H1 (cell line): ENCODE results near the gene CAMTA1. TPM values are rescaled to one million over a fixed set of nuclear protein-coding genes. Genes with fewer than 3 reads are reported as not detected.

Experiments used
- CTCF ChIA-PET: fragments of 300-600 bp; sonication (Branson Sonifier 250); formaldehyde crosslinking; loops from one replicate; lab custom pipeline; 2021; ENCODE audit not compliant: partially characterized antibody; lab: Charles Lee
- POLR2A ChIA-PET: fragments of 300-600 bp; sonication (Branson Sonifier 250); formaldehyde crosslinking; loops from one replicate; lab custom pipeline; 2021; ENCODE audit warnings: inconsistent platforms; ENCODE audit not compliant: partially characterized antibody; lab: Charles Lee
- DNase-seq, 2 experiments: peaks; one replicate each; pipeline versions ENCODE4 v3.0.0 to v3.0.0-alpha.2; 2010 to 2022; ENCODE audit warnings: low spot score in 2 of 2, low read depth in 1 of 2, mixed read lengths in 1 of 2
- FAIRE-seq: peaks from 2 replicates; lab custom pipeline; 2011; peaks lifted over from hg19 to GRCh38; lab: Jason Lieb, UNC
- H2AFZ ChIP-seq: 2 replicates; pipeline ENCODE4 v1.8.1; 2012; ENCODE audit warnings: low read length, inconsistent platforms
- H2AK5ac ChIP-seq: 2 replicates; pipeline ENCODE4 v1.6.1; 2013; ENCODE audit warnings: low read depth, low read length
- H2BK120ac ChIP-seq: replicated peaks from 2 replicates; pipeline ENCODE3; 2013; ENCODE audit warnings: low read depth, low read length, inconsistent platforms
- H2BK12ac ChIP-seq: 2 replicates; pipeline ENCODE4 v1.6.1; 2013; ENCODE audit warnings: low read depth, low read length
- H2BK15ac ChIP-seq: 2 replicates; pipeline ENCODE4 v1.6.1; 2013; ENCODE audit warnings: low read length
- H2BK20ac ChIP-seq: 2 replicates; pipeline ENCODE4 v1.6.1; 2013; ENCODE audit warnings: low read length
- H2BK5ac ChIP-seq: 2 replicates; pipeline ENCODE4 v1.6.1; 2013; ENCODE audit warnings: low read depth, low read length
- H3K14ac ChIP-seq: 2 replicates; pipeline ENCODE4 v1.6.1; 2013; ENCODE audit warnings: inconsistent platforms; ENCODE audit not compliant: insufficient read length
- H3K18ac ChIP-seq: 2 replicates; pipeline ENCODE4 v1.6.1; 2013; ENCODE audit warnings: low read length; ENCODE audit errors: extremely low read depth
- H3K23ac ChIP-seq: 2 replicates; pipeline ENCODE4 v1.6.1; 2013; ENCODE audit warnings: inconsistent platforms; ENCODE audit not compliant: insufficient read length
- H3K23me2 ChIP-seq: 2 replicates; pipeline ENCODE4 v1.6.1; 2013; ENCODE audit warnings: low read depth, low read length
- H3K27ac ChIP-seq: 2 replicates; pipeline ENCODE4 v1.6.1; 2011; ENCODE audit warnings: low read depth, low read length, inconsistent platforms
- H3K27me3 ChIP-seq, 4 experiments: replicated peaks in 1 of 4; 1 replicate in 1 of 4; 2 replicates in 3 of 4; pipeline versions ENCODE4 v1.6.1 to v1.8.1; 2011 to 2013; ENCODE audit warnings: low read length in 3 of 4, mild to moderate bottlenecking in 3 of 4, inconsistent platforms in 2 of 4, mixed read lengths in 2 of 4, moderate library complexity in 1 of 4; ENCODE audit not compliant: control insufficient read depth in 3 of 4, insufficient read depth in 3 of 4; ENCODE audit errors: extremely low read depth in 1 of 4
- H3K36me3 ChIP-seq, 4 experiments: 2 replicates each; pipeline versions ENCODE4 v1.6.1 to v1.8.1; 2011 to 2013; ENCODE audit warnings: mild to moderate bottlenecking in 4 of 4, low read length in 3 of 4, moderate library complexity in 2 of 4, control low read depth in 1 of 4, inconsistent platforms in 1 of 4; ENCODE audit not compliant: insufficient read depth in 4 of 4, control insufficient read depth in 2 of 4
- H3K4ac ChIP-seq: replicated peaks from 2 replicates; pipeline ENCODE3; 2013; ENCODE audit warnings: low read length, low read depth, mixed read lengths, inconsistent platforms; ENCODE audit not compliant: insufficient read length
- H3K4me1 ChIP-seq, 4 experiments: replicated peaks in 1 of 4; 1 replicate in 1 of 4; 2 replicates in 3 of 4; pipeline versions ENCODE4 v1.6.1 to v1.8.1; 2011 to 2013; ENCODE audit warnings: low read length in 3 of 4, inconsistent platforms in 2 of 4, mixed read lengths in 1 of 4; ENCODE audit not compliant: insufficient read depth in 4 of 4, control insufficient read depth in 3 of 4
- H3K4me2 ChIP-seq, 2 experiments: 2 replicates each; pipeline versions ENCODE4 v1.6.1 to v1.8.1; 2011 to 2013; ENCODE audit warnings: low read depth in 2 of 2, low read length in 2 of 2, control low read depth in 1 of 2, inconsistent platforms in 1 of 2, mild to moderate bottlenecking in 1 of 2; ENCODE audit not compliant: insufficient read depth in 1 of 2
- H3K4me3 ChIP-seq, 4 experiments: fragments of 200-600, 300-600 bp in 1 of 4; sonication (generic), shearing (Covaris generic), sonication (Bioruptor Twin) in 1 of 4; 2 replicates each; pipeline versions ENCODE4 v1.5.1 to v1.8.1; 2011 to 2016; ENCODE audit warnings: low read length in 4 of 4, low read depth in 3 of 4, control low read depth in 2 of 4, inconsistent platforms in 2 of 4, mild to moderate bottlenecking in 2 of 4, mixed read lengths in 1 of 4, moderate library complexity in 1 of 4; ENCODE audit not compliant: insufficient read depth in 2 of 4; ENCODE audit errors: extremely low read depth in 1 of 4
- H3K56ac ChIP-seq: replicated peaks from 2 replicates; pipeline ENCODE3; 2013; ENCODE audit warnings: low read depth, mild to moderate bottlenecking, mixed read lengths, low read length, inconsistent platforms; ENCODE audit not compliant: insufficient read length
- H3K79me1 ChIP-seq: 2 replicates; pipeline ENCODE4 v1.6.1; 2013; ENCODE audit warnings: low read depth, low read length, control low read depth
- H3K79me2 ChIP-seq, 2 experiments: 2 replicates each; pipeline versions ENCODE4 v1.6.1 to v1.8.1; 2012 to 2013; ENCODE audit warnings: low read length in 2 of 2, mild to moderate bottlenecking in 2 of 2, inconsistent platforms in 1 of 2; ENCODE audit not compliant: insufficient read depth in 2 of 2, control insufficient read depth in 1 of 2
- H3K9ac ChIP-seq, 4 experiments: replicated peaks in 1 of 4; 1 replicate in 1 of 4; 2 replicates in 3 of 4; pipeline versions ENCODE4 v1.6.1 to v1.8.1; 2011 to 2013; ENCODE audit warnings: low read depth in 3 of 4, low read length in 3 of 4, control low read depth in 2 of 4, mild to moderate bottlenecking in 2 of 4, moderate library complexity in 2 of 4, inconsistent platforms in 1 of 4; ENCODE audit errors: extremely low read depth in 1 of 4
- H3K9me3 ChIP-seq, 2 experiments: 2 replicates each; pipeline versions ENCODE4 v1.6.1 to v1.8.1; 2012 to 2013; ENCODE audit warnings: mild to moderate bottlenecking in 2 of 2, moderate library complexity in 2 of 2, control low read depth in 1 of 2, inconsistent platforms in 1 of 2, low read depth in 1 of 2, low read length in 1 of 2, mixed read lengths in 1 of 2; ENCODE audit not compliant: insufficient read depth in 2 of 2
- H4K20me1 ChIP-seq, 2 experiments: replicated peaks in 1 of 2; 2 replicates each; pipeline versions ENCODE3 to v1.8.1; 2011 to 2013; ENCODE audit warnings: inconsistent platforms in 2 of 2, low read length in 2 of 2, mild to moderate bottlenecking in 1 of 2; ENCODE audit not compliant: insufficient read depth in 2 of 2, control insufficient read depth in 1 of 2
- H4K5ac ChIP-seq: 2 replicates; pipeline ENCODE4 v1.6.1; 2013; ENCODE audit warnings: low read length, low read depth, mixed read lengths, inconsistent platforms; ENCODE audit not compliant: insufficient read length
- H4K8ac ChIP-seq: 2 replicates; pipeline ENCODE4 v1.8.0; 2013; ENCODE audit warnings: mild to moderate bottlenecking, moderate library complexity, low read length, inconsistent platforms; ENCODE audit not compliant: insufficient read depth; ENCODE audit errors: extremely low read depth
- H4K91ac ChIP-seq: replicated peaks from 2 replicates; pipeline ENCODE3; 2013; ENCODE audit warnings: low read length, mixed read lengths, inconsistent platforms; ENCODE audit not compliant: insufficient read length
- CBX5 ChIP-seq: fragments of 300-800, 300-1000 bp; sonication (generic); IDR thresholded peaks from 2 replicates; pipeline ENCODE4 v1.7.1; 2016; ENCODE audit warnings: antibody characterized with exemption, low read length, low read depth
- RBBP5 ChIP-seq: IDR thresholded peaks from 2 replicates; pipeline ENCODE4 v1.7.1; 2012; ENCODE audit warnings: low read depth, mild to moderate bottlenecking, inconsistent platforms, low read length, moderate library complexity, borderline replicate concordance
- SP1 ChIP-seq: IDR thresholded peaks from 2 replicates; pipeline ENCODE4 v1.6.1; 2011; ENCODE audit warnings: low read depth, low read length
- WGBS, 2 experiments: shearing (Covaris generic) in 1 of 2; methylation state at CpG; one replicate each; pipeline versions ENCODE4 v1.1.6 to v1.1.7; 2013 to 2015; ENCODE audit warnings: low lambda C conversion rate in 2 of 2, mixed read lengths in 2 of 2, inconsistent platforms in 1 of 2, low coverage in 1 of 2, missing lambda C conversion rate in 1 of 2; ENCODE audit not compliant: insufficient replicate concordance in 2 of 2, insufficient coverage in 1 of 2, insufficient read length in 1 of 2; ENCODE audit errors: extremely low coverage in 1 of 2, missing lambda C conversion rate in 1 of 2; 5-methylcytosine and 5-hydroxymethylcytosine counted together
- polyA plus RNA-seq, 7 experiments: library from polyadenylated mRNA; depleted of rRNA in 3 of 7; stranded (reverse) in 5 of 7; unstranded in 2 of 7; fragments of >200 nt in 5 of 7; fragments of 200-250 nt in 2 of 7; gene quantifications; 1 replicate in 5 of 7; 2 replicates in 1 of 7; 4 replicates in 1 of 7; pipeline versions ENCODE4 v1.2.1 to v1.2.3, GENCODE V29; 2011 to 2013; ENCODE audit warnings: missing spikeins in 2 of 7, mixed read lengths in 2 of 7
- total RNA-seq: library from RNA; stranded (reverse); fragmentation: NEBNext Ultra II Directional; extraction: Animal tissue kit (Norgen Biotek cat#: 25700); gene quantifications from 2 replicates; pipeline ENCODE4 v1.2.1, GENCODE V29; 2021

CAMTA1 gene
- total and polyA plus RNA-seq, 2 of the 8 experiments (the other 6 are each of a cell fraction or from before 2014, with no cell fraction given), result 65.0 to 119 TPM

- ChIA-PET POLR2A (no interaction called here), CTCF (interaction anchor here (1.2 to 9.2 kb wide), 3 partner anchors 16 to 70 kb away, joined by 3 to 78 read pairs (median 5); no protein-coding TSS in a partner anchor)
- no peak overlapping the region for H2BK20ac ChIP-seq
- no peaks in the 10 kb centered on the region for H3K79me2 ChIP-seq
- H2AFZ ChIP-seq, result no peak overlapping the region
- H3K79me1 ChIP-seq, result no peaks in the 10 kb centered on the region
- no peak overlapping the region for H2BK15ac ChIP-seq
- no peak overlapping the region for H2BK5ac ChIP-seq
- H2BK12ac ChIP-seq, result no peak overlapping the region
- no peak overlapping the region for H3K4ac ChIP-seq
- peaks cover 0 to 3% of the 10 kb centered on the region in 2 experiments for H4K20me1 ChIP-seq
- no peak overlapping the region for H3K9ac ChIP-seq
- 88% methylated on average over 17 of the region's 17 CpGs; no CpG with 5 or more reads in 1 of the 2 experiments for WGBS, 2 experiments
- no peak overlapping the region; the same call in 1 of the 2 replicates for H4K8ac ChIP-seq
- no peak overlapping the region for H3K27ac ChIP-seq
- H3K23ac ChIP-seq, result no peak overlapping the region
- no peak overlapping the region for H3K18ac ChIP-seq
- H2AK5ac ChIP-seq, result no peak overlapping the region
- TF ChIP-seq RBBP5, result no peak
- TF ChIP-seq CBX5, result no peak
- no peak for TF ChIP-seq SP1
- H3K56ac ChIP-seq, result no peak overlapping the region
- no peak overlapping the region for H3K4me3 ChIP-seq
- no peak overlapping the region for H4K5ac ChIP-seq
- H4K91ac ChIP-seq, result no peak overlapping the region
- H3K23me2 ChIP-seq, result peaks cover 6% of the 10 kb centered on the region; the same call in 1 of the 2 replicates
- no peaks in the 10 kb centered on the region for H3K36me3 ChIP-seq
- no peaks in the 10 kb centered on the region for H3K9me3 ChIP-seq
- H3K4me1 ChIP-seq, result peaks cover 0 to 4% (median 3%) of the 10 kb centered on the region in 4 experiments; a peak in 2 of 7 replicates
- DNase-seq (no peak), FAIRE-seq (no peak)
- no peak overlapping the region for H3K14ac ChIP-seq
- H2BK120ac ChIP-seq, result no peak overlapping the region
- no peaks in the 10 kb centered on the region for H3K27me3 ChIP-seq
- no peak overlapping the region for H3K4me2 ChIP-seq
These were observed 706.0 kb downstream of the CAMTA1 start for GRCh38 chr1:7491109-7491817.
